CD8-positive, alpha-beta memory T cell (primary cell): ENCODE data around the gene ZNRD2. TPM values are rescaled to one million over a fixed set of nuclear protein-coding genes. Genes with fewer than 3 reads are reported as not detected.

Experiments used
- CTCF ChIA-PET: fragments of 350-600 bp; sonication (Branson Sonifier 250); formaldehyde crosslinking; loops from one replicate; lab custom pipeline; 2021; ENCODE audit warnings: antibody characterized with exemption; lab: Charles Lee
- POLR2A ChIA-PET: fragments of 350-600 bp; sonication (Branson Sonifier 250); formaldehyde crosslinking; loops from one replicate; lab custom pipeline; 2021; ENCODE audit warnings: antibody characterized with exemption; lab: Charles Lee
- DNase-seq, 5 donors: peaks; one replicate each; pipeline versions ENCODE4 v3.0.0 to v3.0.0-alpha.2; 2020 to 2022; ENCODE audit warnings: mixed read lengths in 1 of 5
- H3K27ac ChIP-seq: one replicate; pipeline ENCODE4 v1.7.0; 2013; ENCODE audit warnings: low read depth, mild to moderate bottlenecking, low read length, moderate library complexity
- H3K27me3 ChIP-seq: 2 replicates; pipeline ENCODE4 v1.7.0; 2013; ENCODE audit warnings: low read length, mild to moderate bottlenecking; ENCODE audit not compliant: insufficient read depth, poor library complexity, severe bottlenecking
- H3K36me3 ChIP-seq: 2 replicates; pipeline ENCODE4 v1.7.0; 2013; ENCODE audit warnings: mild to moderate bottlenecking, low read length, moderate library complexity; ENCODE audit not compliant: insufficient read depth
- H3K4me1 ChIP-seq: 2 replicates; pipeline ENCODE4 v1.7.0; 2013; ENCODE audit warnings: mild to moderate bottlenecking, low read length, moderate library complexity; ENCODE audit not compliant: insufficient read depth
- H3K4me3 ChIP-seq: 2 replicates; pipeline ENCODE4 v1.7.0; 2013; ENCODE audit warnings: mild to moderate bottlenecking, low read length
- H3K9me3 ChIP-seq: 2 replicates; pipeline ENCODE4 v1.7.0; 2013; ENCODE audit warnings: mild to moderate bottlenecking, low read length
- H3K27ac Mint-ChIP-seq, 8 donors: one replicate each; pipeline ENCODE4 v1.8.0; 2020 to 2021; ENCODE audit warnings: mixed read lengths in 8 of 8, mild to moderate bottlenecking in 6 of 8, inconsistent platforms in 3 of 8, moderate library complexity in 3 of 8
- H3K27me3 Mint-ChIP-seq, 2 donors: one replicate each; pipeline ENCODE4 v1.8.0; 2020 to 2021; ENCODE audit warnings: mixed read lengths in 2 of 2, mild to moderate bottlenecking in 1 of 2, moderate library complexity in 1 of 2
- H3K36me3 Mint-ChIP-seq, 3 donors: one replicate each; pipeline ENCODE4 v1.8.0; 2020 to 2021; ENCODE audit warnings: mixed read lengths in 3 of 3, inconsistent platforms in 1 of 3, mild to moderate bottlenecking in 1 of 3
- H3K4me1 Mint-ChIP-seq, 3 donors: one replicate each; pipeline ENCODE4 v1.8.0; 2020 to 2021; ENCODE audit warnings: mixed read lengths in 3 of 3, inconsistent platforms in 1 of 3, mild to moderate bottlenecking in 1 of 3
- H3K4me3 Mint-ChIP-seq, 7 donors: one replicate each; pipeline ENCODE4 v1.8.0; 2020 to 2021; ENCODE audit warnings: mixed read lengths in 7 of 7, mild to moderate bottlenecking in 6 of 7, moderate library complexity in 4 of 7, inconsistent platforms in 2 of 7
- H3K9me3 Mint-ChIP-seq, 5 donors: one replicate each; pipeline ENCODE4 v1.8.0; 2020 to 2022; ENCODE audit warnings: mixed read lengths in 5 of 5, mild to moderate bottlenecking in 3 of 5, moderate library complexity in 2 of 5, inconsistent platforms in 1 of 5
- polyA plus RNA-seq: library from polyadenylated mRNA; unstranded; fragments of 300-500 nt; fragmentation: Illumina TruSeq; gene quantifications from one replicate; pipeline ENCODE4 v1.2.3, GENCODE V29; 2021
- total RNA-seq, 2 experiments: library from RNA; stranded (reverse); gene quantifications; one replicate each; pipeline ENCODE4 v1.2.3, GENCODE V29; 2021

The ZNRD2 gene
- total and polyA plus RNA-seq, 3 experiments from 2014 or later, result 69.6 to 81.4 (median 77.9) TPM

DNA sequence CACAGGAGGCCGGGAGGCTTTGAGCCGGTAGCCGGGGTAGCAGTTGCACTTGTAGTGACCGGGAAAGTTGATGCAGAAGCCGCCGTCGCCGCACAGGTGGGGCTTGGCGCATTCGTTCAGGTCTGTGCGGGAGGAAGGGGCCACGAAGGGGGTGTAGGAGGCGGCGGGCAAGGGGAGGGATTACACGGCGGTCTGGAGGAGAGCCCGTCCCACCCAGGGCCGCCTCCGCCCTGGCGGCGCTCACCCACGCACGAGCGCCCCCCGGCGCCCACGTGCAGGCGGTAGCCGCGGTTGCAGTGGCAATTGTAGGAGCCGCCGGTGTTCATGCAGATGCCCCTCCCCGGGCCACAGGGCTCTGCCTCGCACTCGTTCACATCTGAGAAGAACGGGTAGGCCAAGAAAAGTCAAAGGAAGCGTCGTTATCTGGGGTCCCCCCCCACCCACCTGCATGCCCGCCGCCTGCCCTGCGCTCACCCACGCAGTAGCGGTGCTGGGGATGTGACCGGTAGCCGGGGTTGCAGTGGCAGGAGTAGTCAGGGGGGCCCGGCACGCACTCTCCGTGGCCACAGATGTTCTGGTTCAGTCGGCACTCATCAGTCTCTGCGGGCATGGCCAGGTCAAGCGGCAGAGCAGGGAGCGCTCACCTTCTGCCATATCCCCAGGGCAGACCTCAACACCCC is 22.7 kb upstream of the ZNRD2 start:
- Mint-ChIP-seq H3K9me3 (no peaks in the 10 kb centered on the region), H3K4me1 (peaks cover 45 to 55% (median 53%) of the 10 kb centered on the region in 3 donors), H3K27me3 (no peaks in the 10 kb centered on the region), H3K27ac (peak overlapping the region; percentile 66 to 96 (median 90)), H3K4me3 (peak overlapping the region; percentile 47 to 90 (median 83)), H3K36me3 (peaks cover 3 to 19% (median 10%) of the 10 kb centered on the region in 3 donors)
- Histone ChIP-seq H3K4me1 (peaks cover 49% of the 10 kb centered on the region), H3K9me3 (no peaks in the 10 kb centered on the region), H3K4me3 (peak overlapping the region; percentile 54), H3K27me3 (no peaks in the 10 kb centered on the region), H3K27ac (peak overlapping the region; percentile 9), H3K36me3 (no peaks in the 10 kb centered on the region)
- DNase-seq, result peak; percentile 50 to 75 (median 55)
- ChIA-PET CTCF (interaction anchor here (1.0 to 12.4 kb wide), 6 partner anchors 9 to 43 kb away, joined by 3 to 258 read pairs (median 6); partner anchors contain the start of genes FAM89B, KCNK7 and ZNRD2), POLR2A (interaction anchor here (0.6 to 4.7 kb wide), 5 partner anchors 12 to 40 kb away, joined by 3 to 16 read pairs (median 9); partner anchors contain the start of gene ZNRD2)

DNA sequence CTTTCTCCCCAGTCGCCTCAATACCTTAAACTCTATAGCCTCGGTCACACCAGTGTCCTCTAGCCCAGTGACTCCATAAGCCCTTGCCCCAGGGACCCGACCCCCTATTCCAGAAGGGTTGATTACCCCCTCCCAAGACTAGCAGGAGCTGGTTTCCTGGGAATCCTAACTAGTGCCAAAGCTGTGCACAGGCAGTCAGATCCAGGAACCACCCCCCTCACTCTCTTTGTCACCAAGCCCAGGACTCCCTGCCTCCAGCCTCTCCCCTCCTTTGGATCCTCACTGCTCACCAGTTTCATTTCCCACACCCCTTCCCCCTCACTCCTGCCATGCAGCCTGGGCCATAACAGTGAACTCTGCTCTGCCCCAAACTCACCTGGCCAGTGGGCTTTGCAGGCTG is 21.9 kb upstream of the ZNRD2 start:
- no peaks in the 10 kb centered on the region for H3K36me3 ChIP-seq
- no peak for DNase-seq
- H3K27me3 ChIP-seq, result no peaks in the 10 kb centered on the region
- CTCF ChIA-PET, result interaction anchor here (0.8 to 5.7 kb wide), 4 partner anchors 8 to 39 kb away, joined by 3 to 35 read pairs (median 6); partner anchors contain the start of genes FAM89B and ZNRD2
- Mint-ChIP-seq H3K36me3 (peaks cover 3 to 19% (median 11%) of the 10 kb centered on the region in 3 donors), H3K4me1 (peaks cover 47 to 63% (median 56%) of the 10 kb centered on the region in 3 donors), H3K27ac (peak overlapping the region; percentile 66 to 94 (median 88)), H3K4me3 (peak overlapping the region; percentile 45 to 83 (median 55)), H3K9me3 (no peaks in the 10 kb centered on the region), H3K27me3 (no peaks in the 10 kb centered on the region)
- H3K27ac ChIP-seq, result no peak overlapping the region
- H3K4me3 ChIP-seq, result no peak overlapping the region
- peaks cover 55% of the 10 kb centered on the region for H3K4me1 ChIP-seq
- POLR2A ChIA-PET, result interaction anchor here (0.6 to 0.9 kb wide), 2 partner anchors 9 to 24 kb away, joined by 3 read pairs; partner anchors contain the start of gene SCYL1
- H3K9me3 ChIP-seq, result no peaks in the 10 kb centered on the region

DNA sequence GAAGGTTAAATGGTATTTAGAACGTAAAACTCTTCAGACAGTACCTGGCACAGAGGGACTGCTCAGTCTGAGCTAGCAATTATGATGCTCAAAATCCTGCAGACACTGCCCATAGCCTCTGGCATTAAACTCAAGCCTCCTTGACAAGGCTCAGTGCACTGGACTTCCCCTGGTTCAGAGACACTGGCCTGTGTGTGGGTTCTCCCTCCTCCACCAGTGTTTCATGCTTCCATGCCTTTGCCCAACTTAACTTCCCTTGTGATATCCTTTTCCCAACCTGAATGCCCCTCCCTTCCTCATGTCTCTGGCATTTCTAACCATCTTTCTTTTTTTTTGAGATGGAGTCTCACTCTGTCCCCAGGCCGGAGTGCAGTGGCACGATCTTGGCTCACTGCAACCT is 21.2 kb upstream of the ZNRD2 start:
- H3K36me3 Mint-ChIP-seq, result peaks cover 3 to 19% (median 11%) of the 10 kb centered on the region in 3 donors
- no peaks in the 10 kb centered on the region for H3K36me3 ChIP-seq
- no peak overlapping the region for H3K27ac ChIP-seq
- no peaks in the 10 kb centered on the region for H3K27me3 Mint-ChIP-seq
- H3K4me1 ChIP-seq, result peaks cover 62% of the 10 kb centered on the region
- no peak for DNase-seq
- no peaks in the 10 kb centered on the region for H3K9me3 ChIP-seq
- no peak overlapping the region for H3K4me3 ChIP-seq
- CTCF ChIA-PET, result interaction anchor here (0.8 to 5.7 kb wide), 3 partner anchors 9 to 39 kb away, joined by 3 to 35 read pairs (median 8); partner anchors contain the start of genes FAM89B and ZNRD2
- H3K9me3 Mint-ChIP-seq, result no peaks in the 10 kb centered on the region
- peak overlapping the region in 6 of 8 donors; percentile 7 to 92 (median 56) for H3K27ac Mint-ChIP-seq
- POLR2A ChIA-PET, result interaction anchor here (0.9 kb wide), 1 partner anchor 8 kb away, joined by 3 read pairs; no protein-coding TSS in a partner anchor
- peaks cover 47 to 66% (median 56%) of the 10 kb centered on the region in 3 donors for H3K4me1 Mint-ChIP-seq
- H3K27me3 ChIP-seq, result no peaks in the 10 kb centered on the region
- H3K4me3 Mint-ChIP-seq, result peak overlapping the region in 3 of 7 donors; percentile 31 to 83 (median 40)

DNA sequence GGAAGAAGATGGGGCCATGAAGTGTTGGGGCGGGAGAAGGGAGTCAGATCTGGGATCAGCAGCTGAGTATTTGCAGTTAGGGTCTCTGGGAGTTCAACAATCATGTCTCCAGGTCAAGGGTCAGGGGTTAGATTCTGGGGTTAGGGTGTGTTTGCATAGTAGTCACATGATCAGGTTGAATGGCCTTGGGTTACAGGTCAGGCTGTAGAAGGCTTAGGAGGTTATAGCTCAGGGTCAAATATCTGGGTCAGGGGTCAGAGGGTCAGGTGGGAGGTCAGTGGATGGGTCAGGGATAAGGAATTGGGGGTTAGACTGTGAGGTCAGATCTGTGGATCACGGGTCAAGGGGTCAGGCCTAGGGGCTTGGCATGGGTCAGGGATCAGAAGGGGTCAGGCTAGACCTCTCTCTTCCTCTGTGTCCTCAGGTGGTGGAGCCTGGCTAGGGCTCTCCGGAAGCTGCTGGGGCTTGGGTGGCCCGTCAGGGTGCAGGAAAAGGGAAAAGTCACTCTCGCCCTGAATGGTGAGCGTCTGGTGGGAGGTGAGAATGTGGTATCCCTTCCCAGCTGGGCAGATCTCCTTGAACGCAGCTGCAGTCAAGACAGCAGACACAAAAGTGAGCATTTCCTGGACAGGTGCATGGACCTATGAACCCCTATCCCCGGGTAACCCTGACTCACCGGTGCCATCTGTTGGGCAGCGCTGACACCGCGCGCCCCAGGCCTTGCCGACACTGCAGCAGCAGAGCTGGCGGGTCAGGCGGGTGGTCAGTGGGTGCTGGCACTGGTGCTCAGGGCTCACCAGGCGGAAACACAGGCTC is 18.5 kb upstream of the ZNRD2 start:
- peaks cover 75% of the 10 kb centered on the region for H3K4me1 ChIP-seq

DNA sequence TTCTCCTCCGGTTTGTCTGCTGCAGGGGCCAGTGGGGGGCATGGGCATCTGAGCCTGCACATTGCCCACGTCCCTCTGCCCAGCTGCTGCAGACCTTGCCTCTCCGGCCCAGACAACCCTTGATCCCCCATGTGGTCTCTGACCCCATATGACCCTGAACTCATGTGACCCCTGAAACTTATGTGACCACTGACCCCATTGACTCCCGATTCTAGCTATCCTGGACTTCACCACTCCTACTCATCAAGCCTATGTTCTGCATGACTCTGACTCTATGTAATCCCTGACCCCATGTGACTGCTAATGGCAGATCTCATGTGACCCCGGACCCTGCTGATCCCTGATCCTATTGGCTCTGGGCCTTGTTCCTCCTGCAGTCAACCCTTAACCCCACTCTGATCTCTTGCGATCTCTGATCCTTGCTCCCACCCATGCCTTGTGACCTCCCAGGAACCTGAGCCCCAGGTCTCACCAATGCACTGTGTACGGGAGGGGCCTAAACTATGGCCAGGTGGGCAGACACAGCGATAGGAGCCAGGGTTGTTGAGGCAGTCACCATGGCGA is 17.8 kb upstream of the ZNRD2 start:
- no peak overlapping the region for H3K27ac ChIP-seq
- no peaks in the 10 kb centered on the region for H3K9me3 ChIP-seq
- peaks cover 0 to 2% of the 10 kb centered on the region in 2 donors for H3K27me3 Mint-ChIP-seq
- H3K36me3 ChIP-seq, result no peaks in the 10 kb centered on the region
- peaks cover 3 to 18% (median 11%) of the 10 kb centered on the region in 3 donors for H3K36me3 Mint-ChIP-seq
- peaks cover 74% of the 10 kb centered on the region for H3K4me1 ChIP-seq
- H3K27ac Mint-ChIP-seq, result peak overlapping the region; percentile 29 to 89 (median 70)
- ChIA-PET CTCF (interaction anchor here (0.9 to 4.1 kb wide), 13 partner anchors 8 to 80 kb away, joined by 3 to 41 read pairs (median 4); partner anchors contain the start of genes FAM89B and ZNRD2), POLR2A (interaction anchor here (0.7 to 1.5 kb wide), 6 partner anchors 12 to 63 kb away, joined by 3 to 5 read pairs (median 4); partner anchors contain the start of genes FAM89B, PCNX3 and ZNRD2)
- H3K4me1 Mint-ChIP-seq, result peaks cover 61 to 79% (median 67%) of the 10 kb centered on the region in 3 donors
- peak overlapping the region; percentile 19 for H3K4me3 ChIP-seq
- no peak for DNase-seq
- no peaks in the 10 kb centered on the region for H3K9me3 Mint-ChIP-seq
- H3K27me3 ChIP-seq, result no peaks in the 10 kb centered on the region
- peak overlapping the region in 5 of 7 donors; percentile 3 to 42 (median 22) for H3K4me3 Mint-ChIP-seq

More for the DNA sequence above, 18.5 kb upstream of the ZNRD2 start:
- Histone ChIP-seq H3K4me3 (peak overlapping the region; percentile 17), H3K27me3 (no peaks in the 10 kb centered on the region), H3K27ac (no peak overlapping the region), H3K9me3 (no peaks in the 10 kb centered on the region), H3K36me3 (no peaks in the 10 kb centered on the region)
- Mint-ChIP-seq H3K4me3 (peak overlapping the region in 5 of 7 donors; percentile 3 to 32 (median 13)), H3K27ac (peak overlapping the region; percentile 51 to 97 (median 80)), H3K36me3 (peaks cover 3 to 18% (median 11%) of the 10 kb centered on the region in 3 donors), H3K4me1 (peaks cover 56 to 77% (median 62%) of the 10 kb centered on the region in 3 donors), H3K27me3 (no peaks in the 10 kb centered on the region), H3K9me3 (no peaks in the 10 kb centered on the region)
- ChIA-PET CTCF (interaction anchor here (0.9 to 4.1 kb wide), 14 partner anchors 8 to 81 kb away, joined by 3 to 41 read pairs (median 4); partner anchors contain the start of genes FAM89B and ZNRD2), POLR2A (interaction anchor here (0.6 to 1.5 kb wide), 2 partner anchors 11 to 50 kb away, joined by 3 to 5 read pairs; no protein-coding TSS in a partner anchor)
- DNase-seq, result peak; percentile 43 to 73 (median 54)

DNA sequence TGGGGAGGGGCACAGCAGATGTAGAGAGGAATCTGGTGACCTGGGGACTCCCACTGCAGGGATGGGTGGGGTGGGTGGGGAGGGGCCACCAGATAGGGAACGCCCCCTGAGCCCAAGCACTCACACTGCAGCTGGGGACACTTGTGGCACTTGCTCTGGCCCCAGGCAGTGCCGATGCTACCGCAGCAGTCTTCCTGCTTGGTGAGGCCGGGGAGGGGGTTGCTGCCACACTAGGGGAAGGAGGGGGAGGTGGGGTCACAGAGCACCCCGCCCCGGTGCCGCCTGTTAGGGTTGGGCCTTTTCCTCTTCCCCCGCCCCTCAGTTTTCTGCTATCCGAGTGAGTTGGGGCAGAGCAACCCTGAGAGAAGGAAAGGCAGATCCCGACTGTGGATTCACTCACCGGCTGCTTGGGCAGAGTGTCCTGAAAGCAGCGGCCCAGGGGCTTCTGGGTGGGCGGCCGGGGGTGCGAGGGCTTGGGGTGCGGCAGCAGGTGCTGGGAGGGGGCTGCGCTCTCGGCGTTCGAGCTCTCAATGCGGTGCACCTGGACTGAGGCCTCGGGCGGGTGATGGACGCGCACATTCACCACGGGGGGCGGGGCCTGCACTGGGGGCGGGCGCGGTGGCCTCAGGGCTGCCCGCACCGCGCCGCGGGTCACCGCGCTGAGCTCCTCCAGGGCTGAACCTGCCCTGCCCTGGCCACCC is 16.8 kb upstream of the ZNRD2 start:
- H3K36me3 ChIP-seq, result no peaks in the 10 kb centered on the region
- H3K9me3 ChIP-seq, result no peaks in the 10 kb centered on the region
- Mint-ChIP-seq H3K4me3 (peak overlapping the region in 4 of 7 donors; percentile 34 to 48 (median 38)), H3K36me3 (peaks cover 3 to 16% (median 11%) of the 10 kb centered on the region in 3 donors), H3K27me3 (peaks cover 0 to 2% of the 10 kb centered on the region in 2 donors), H3K27ac (peak overlapping the region in 2 of 8 donors; percentile 45 to 84), H3K4me1 (peaks cover 52 to 71% (median 58%) of the 10 kb centered on the region in 3 donors), H3K9me3 (no peaks in the 10 kb centered on the region)
- ChIA-PET POLR2A (interaction anchor here (0.7 to 1.5 kb wide), 6 partner anchors 12 to 62 kb away, joined by 3 to 5 read pairs (median 4); partner anchors contain the start of genes FAM89B, PCNX3 and ZNRD2), CTCF (interaction anchor here (1.6 to 4.1 kb wide), 6 partner anchors 8 to 34 kb away, joined by 4 to 41 read pairs (median 14); partner anchors contain the start of genes FAM89B and ZNRD2)
- H3K27me3 ChIP-seq, result no peaks in the 10 kb centered on the region
- H3K4me1 ChIP-seq, result peaks cover 64% of the 10 kb centered on the region
- peak overlapping the region; percentile 51 for H3K27ac ChIP-seq
- DNase-seq, result peak; percentile 50 to 82 (median 64)
- H3K4me3 ChIP-seq, result peak overlapping the region; percentile 41
